Measurements from ENCODE around the gene CTTN. TPM values are rescaled to one million over a fixed set of nuclear protein-coding genes. Genes with fewer than 3 reads are reported as not detected.

The CTTN gene
- total RNA-seq, 1 experiment from 2014 or later, result 71.3 TPM

- Histone ChIP-seq H3K27me3 (no peaks in the 10 kb centered on the region), H3K4me1 (no peaks in the 10 kb centered on the region), H3K27ac (no peak overlapping the region), H3K4me3 (no peak overlapping the region), H3K9me3 (replicated peaks) (no peaks in the 10 kb centered on the region), H3K36me3 (peaks cover 30% of the 10 kb centered on the region)
- DNase-seq, result no peak
Observed at GRCh38 chr11:70410276-70411205, 12.2 kb downstream of the CTTN start.

- Histone ChIP-seq H3K9me3 (replicated peaks) (no peaks in the 10 kb centered on the region), H3K36me3 (peaks cover 24% of the 10 kb centered on the region), H3K4me3 (no peak overlapping the region), H3K27ac (no peak overlapping the region), H3K27me3 (no peaks in the 10 kb centered on the region), H3K4me1 (no peaks in the 10 kb centered on the region)
- no peak for DNase-seq
Observed at GRCh38 chr11:70411713-70412452, 13.6 kb downstream of the CTTN start.

GRCh38 chr11:70413151-70413550 lies 14.8 kb downstream of the CTTN start:
- Histone ChIP-seq H3K36me3 (peaks cover 31% of the 10 kb centered on the region), H3K27ac (no peak overlapping the region), H3K4me3 (no peak overlapping the region), H3K4me1 (no peaks in the 10 kb centered on the region), H3K9me3 (replicated peaks) (no peaks in the 10 kb centered on the region), H3K27me3 (no peaks in the 10 kb centered on the region)
- no peak for DNase-seq

- Histone ChIP-seq H3K36me3 (peaks cover 21% of the 10 kb centered on the region), H3K9me3 (replicated peaks) (no peaks in the 10 kb centered on the region), H3K4me3 (no peak overlapping the region), H3K4me1 (no peaks in the 10 kb centered on the region), H3K27ac (no peak overlapping the region), H3K27me3 (no peaks in the 10 kb centered on the region)
- no peak for DNase-seq
Observed at GRCh38 chr11:70414341-70415100, 16.2 kb downstream of the CTTN start.

- H3K9me3 ChIP-seq (replicated peaks), result no peaks in the 10 kb centered on the region
- H3K4me1 ChIP-seq, result no peaks in the 10 kb centered on the region
- no peak overlapping the region for H3K4me3 ChIP-seq
- H3K27ac ChIP-seq, result no peak overlapping the region
- no peak for DNase-seq
- H3K27me3 ChIP-seq, result no peaks in the 10 kb centered on the region
- peaks cover 23% of the 10 kb centered on the region for H3K36me3 ChIP-seq
Observed at GRCh38 chr11:70415191-70415590, 16.9 kb downstream of the CTTN start.

GRCh38 chr11:70415642-70416395 lies 17.5 kb downstream of the CTTN start:
- Histone ChIP-seq H3K27me3 (no peaks in the 10 kb centered on the region), H3K4me3 (no peak overlapping the region), H3K27ac (no peak overlapping the region), H3K4me1 (no peaks in the 10 kb centered on the region), H3K9me3 (replicated peaks) (no peaks in the 10 kb centered on the region), H3K36me3 (peaks cover 24% of the 10 kb centered on the region)
- no peak for DNase-seq

- H3K4me1 ChIP-seq, result no peaks in the 10 kb centered on the region
- H3K27ac ChIP-seq, result no peak overlapping the region
- no peak for DNase-seq
- H3K4me3 ChIP-seq, result no peak overlapping the region
- H3K27me3 ChIP-seq, result no peaks in the 10 kb centered on the region
- peaks cover 27% of the 10 kb centered on the region for H3K36me3 ChIP-seq
- H3K9me3 ChIP-seq (replicated peaks), result no peaks in the 10 kb centered on the region
Observed at GRCh38 chr11:70416881-70417280, 18.6 kb downstream of the CTTN start.

- Histone ChIP-seq H3K4me1 (no peaks in the 10 kb centered on the region), H3K36me3 (peaks cover 35% of the 10 kb centered on the region), H3K4me3 (no peak overlapping the region), H3K27me3 (no peaks in the 10 kb centered on the region), H3K27ac (no peak overlapping the region), H3K9me3 (replicated peaks) (no peaks in the 10 kb centered on the region)
- DNase-seq, result no peak
Observed at GRCh38 chr11:70418130-70418529, 19.8 kb downstream of the CTTN start.

GRCh38 chr11:70419307-70420007 lies 21.1 kb downstream of the CTTN start:
- Histone ChIP-seq H3K27me3 (no peaks in the 10 kb centered on the region), H3K4me3 (no peak overlapping the region), H3K4me1 (no peaks in the 10 kb centered on the region), H3K27ac (no peak overlapping the region), H3K9me3 (replicated peaks) (no peaks in the 10 kb centered on the region), H3K36me3 (peaks cover 38% of the 10 kb centered on the region)
- DNase-seq, result no peak

GRCh38 chr11:70420008-70420464 lies 21.7 kb downstream of the CTTN start:
- Histone ChIP-seq H3K9me3 (replicated peaks) (no peaks in the 10 kb centered on the region), H3K27me3 (no peaks in the 10 kb centered on the region), H3K36me3 (peaks cover 38% of the 10 kb centered on the region), H3K27ac (no peak overlapping the region), H3K4me3 (no peak overlapping the region), H3K4me1 (no peaks in the 10 kb centered on the region)
- no peak for DNase-seq

GRCh38 chr11:70420496-70420895 lies 22.2 kb downstream of the CTTN start:
- Histone ChIP-seq H3K27me3 (no peaks in the 10 kb centered on the region), H3K9me3 (replicated peaks) (no peaks in the 10 kb centered on the region), H3K4me1 (no peaks in the 10 kb centered on the region), H3K4me3 (no peak overlapping the region), H3K27ac (no peak overlapping the region), H3K36me3 (peaks cover 38% of the 10 kb centered on the region)
- DNase-seq, result no peak

GRCh38 chr11:70421123-70421522 lies 22.8 kb downstream of the CTTN start:
- no peaks in the 10 kb centered on the region for H3K4me1 ChIP-seq
- no peak for DNase-seq
- H3K4me3 ChIP-seq, result no peak overlapping the region
- no peaks in the 10 kb centered on the region for H3K27me3 ChIP-seq
- peaks cover 42% of the 10 kb centered on the region for H3K36me3 ChIP-seq
- no peaks in the 10 kb centered on the region for H3K9me3 ChIP-seq (replicated peaks)
- no peak overlapping the region for H3K27ac ChIP-seq

GRCh38 chr11:70422692-70423522 lies 24.6 kb downstream of the CTTN start:
- Histone ChIP-seq H3K27me3 (no peaks in the 10 kb centered on the region), H3K27ac (no peak overlapping the region), H3K4me1 (no peaks in the 10 kb centered on the region), H3K4me3 (no peak overlapping the region), H3K36me3 (peaks cover 31% of the 10 kb centered on the region), H3K9me3 (replicated peaks) (no peaks in the 10 kb centered on the region)
- DNase-seq, result no peak

Measured in SJCRH30 (cell line).